GM18909 (cell line): ENCODE measurements around the gene TTLL11.

ENCODE experiments used
- ATAC-seq: cut with Tn5 transposase; IDR thresholded peaks from one replicate; pipeline ENCODE4 v1.9.1; 2021; ENCODE audit warnings: mild to moderate bottlenecking; ENCODE audit not compliant: unreplicated experiment, poor library complexity

Gene TTLL11

GRCh38 chr9:121892706-121893105, 200.4 kb downstream of the TTLL11 start:
- ATAC-seq, result no peak

GRCh38 chr9:121890746-121891145, 202.4 kb downstream of the TTLL11 start:
- ATAC-seq, result no peak

GRCh38 chr9:121889990-121890563, 203.0 kb downstream of the TTLL11 start:
- no peak for ATAC-seq

GRCh38 chr9:121888438-121888775, 204.7 kb downstream of the TTLL11 start:
- no peak for ATAC-seq

- no peak for ATAC-seq
These were observed 205.3 kb downstream of the TTLL11 start for GRCh38 chr9:121887553-121888437.

- no peak for ATAC-seq
These were observed 206.2 kb downstream of the TTLL11 start for GRCh38 chr9:121886759-121887485.

GRCh38 chr9:121885345-121885901, 207.7 kb downstream of the TTLL11 start:
- ATAC-seq, result no peak

GRCh38 chr9:121884057-121884541, 209.0 kb downstream of the TTLL11 start:
- no peak for ATAC-seq

- ATAC-seq, result no peak
These were observed 209.6 kb downstream of the TTLL11 start for GRCh38 chr9:121883281-121884056.

GRCh38 chr9:121881920-121882500, 211.1 kb downstream of the TTLL11 start:
- ATAC-seq, result no peak

- no peak for ATAC-seq
These were observed 212.7 kb downstream of the TTLL11 start for GRCh38 chr9:121880343-121880898.

- ATAC-seq, result no peak
These were observed 214.8 kb downstream of the TTLL11 start for GRCh38 chr9:121878271-121878822.

- no peak for ATAC-seq
These were observed 216.3 kb downstream of the TTLL11 start for GRCh38 chr9:121876658-121877271.

- no peak for ATAC-seq
These were observed 216.9 kb downstream of the TTLL11 start for GRCh38 chr9:121876255-121876654.

- no peak for ATAC-seq
These were observed 218.6 kb downstream of the TTLL11 start for GRCh38 chr9:121874524-121874923.

GRCh38 chr9:121871431-121872025, 221.6 kb downstream of the TTLL11 start:
- no peak for ATAC-seq

- no peak for ATAC-seq
These were observed 222.8 kb downstream of the TTLL11 start for GRCh38 chr9:121870271-121870670.

GRCh38 chr9:121868626-121869025, 224.5 kb downstream of the TTLL11 start:
- ATAC-seq, result no peak
